HG02610 (cell line): ENCODE data around the gene INSL3.
A peak's percentile ranks its signal among the peaks of the same experiment; 100 is the strongest.

ENCODE experiments used
- ATAC-seq: cut with Tn5 transposase; IDR thresholded peaks from one replicate; pipeline ENCODE4 v1.9.1; 2021; ENCODE audit warnings: mild to moderate bottlenecking, moderate library complexity; ENCODE audit not compliant: unreplicated experiment

Gene INSL3

DNA sequence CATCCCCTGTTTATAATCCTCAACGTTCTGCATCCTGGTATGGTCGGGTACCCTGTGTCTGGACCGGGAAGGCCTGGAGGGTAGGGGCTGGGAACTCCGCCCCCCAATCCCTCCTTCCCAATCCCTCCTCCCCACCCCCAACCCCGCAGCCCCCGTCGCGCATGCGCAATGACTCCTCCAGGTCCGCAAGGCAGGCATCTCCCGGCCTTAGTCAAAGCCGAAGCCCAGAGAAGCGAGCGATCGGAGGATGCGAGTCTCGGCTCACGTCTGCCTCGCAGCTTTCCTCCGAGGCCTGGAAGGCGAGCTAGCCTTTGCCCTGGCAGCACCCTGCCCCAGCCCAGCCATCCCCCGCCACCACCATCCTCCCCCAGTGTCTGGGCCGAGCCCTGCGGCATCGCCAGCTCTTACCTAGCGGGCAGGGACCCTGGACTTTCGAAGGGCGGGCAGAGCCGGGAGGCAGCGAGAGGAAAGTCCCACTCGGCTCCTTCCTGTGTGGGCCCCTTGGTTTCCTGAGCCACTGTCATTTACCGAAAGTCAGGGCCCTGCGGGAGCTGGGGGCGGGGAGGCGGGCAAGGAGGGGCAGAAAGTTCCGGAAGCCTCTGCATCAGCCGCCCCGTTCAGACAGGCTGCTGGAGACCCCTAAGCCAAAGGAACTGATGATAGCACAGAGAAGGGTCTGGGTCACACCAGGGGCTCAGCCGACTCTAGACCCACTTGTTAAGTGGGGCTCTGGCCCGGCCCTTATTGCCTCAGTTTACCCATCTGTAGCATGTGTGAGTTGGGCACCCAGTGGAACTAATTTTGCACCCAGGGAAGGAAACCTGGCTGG lies 26.4 kb upstream of the INSL3 start, which contains the start of gene JAK3:
Gene JAK3 (minus strand): TSS at position 445 of the 829 bp plus-strand sequence. CDS start 3,565 bp downstream, outside the sequence.
- ATAC-seq: peak; percentile 78

DNA sequence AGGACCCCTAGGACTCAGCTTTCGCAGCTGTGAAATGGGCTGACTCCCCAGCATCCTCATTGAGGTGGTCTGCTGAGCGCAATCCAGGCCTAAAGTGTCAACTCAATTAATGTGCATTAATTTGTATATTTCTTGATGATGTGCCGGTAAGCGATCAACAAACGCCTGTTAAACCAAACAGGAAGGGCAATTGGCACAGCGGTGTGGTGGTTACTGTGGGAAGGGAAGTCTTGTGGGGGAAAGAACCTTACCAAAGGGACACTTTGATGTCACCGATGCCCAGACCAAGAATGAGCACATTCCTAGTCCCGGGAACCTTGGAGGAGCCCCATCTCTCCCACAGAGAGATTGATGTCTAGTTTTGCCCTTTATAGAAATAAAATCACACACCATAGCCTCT lies 24.8 kb upstream of the INSL3 start:
- ATAC-seq: no peak

DNA sequence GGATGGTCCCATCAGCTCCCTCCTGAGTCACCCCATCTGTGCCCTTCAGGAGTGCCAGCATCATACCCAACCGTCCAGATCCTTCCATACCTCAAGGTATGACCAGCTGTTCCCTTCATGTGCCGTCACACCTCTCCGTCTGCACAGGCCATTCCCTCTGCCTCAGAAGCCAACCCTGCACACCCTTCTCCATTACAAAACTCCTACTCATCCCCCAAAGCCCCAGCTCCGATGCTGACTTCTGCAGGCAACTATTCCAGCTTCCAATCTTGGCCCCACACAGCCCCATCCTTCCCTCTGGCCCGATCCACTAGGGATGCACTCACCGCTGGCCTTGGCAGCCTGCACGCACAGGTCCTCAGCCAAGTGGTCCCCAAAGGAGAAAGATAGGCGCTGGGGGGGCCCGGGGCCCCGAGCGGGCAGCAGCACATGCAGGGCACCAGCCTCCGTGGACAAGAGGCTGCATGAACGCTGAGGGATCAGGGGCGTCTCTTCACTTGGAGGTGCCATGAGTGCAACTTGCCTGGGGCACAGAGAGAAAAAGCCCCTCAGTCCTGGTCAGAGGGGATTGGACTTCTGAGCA lies 22.7 kb upstream of the INSL3 start:
- no peak for ATAC-seq

DNA sequence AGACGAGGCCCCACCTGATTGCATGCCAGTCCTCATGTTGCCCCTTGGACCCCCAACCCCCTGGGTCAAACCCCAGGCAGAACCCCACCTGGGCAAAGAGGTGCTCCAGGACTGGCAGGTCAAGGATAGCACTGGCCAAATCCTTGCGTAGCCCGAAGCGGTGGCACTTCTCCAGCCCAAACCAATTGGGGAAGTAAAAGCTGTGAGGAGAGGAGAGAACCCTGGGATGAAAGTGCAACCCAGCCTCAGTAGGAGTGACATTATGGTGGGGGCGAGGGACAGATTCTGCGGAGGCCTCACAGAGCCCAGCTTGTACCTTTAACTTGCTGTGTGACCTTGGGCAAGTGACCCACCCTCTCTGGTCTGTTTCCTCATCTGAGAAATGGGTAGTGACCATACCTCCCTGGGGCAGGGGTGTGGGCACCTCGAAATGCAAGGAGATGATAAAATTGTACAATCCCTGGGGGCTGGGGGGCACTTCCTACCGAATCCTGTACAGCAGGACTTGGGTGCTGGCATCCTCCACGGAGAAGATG lies 22.0 kb upstream of the INSL3 start:
- ATAC-seq: no peak

DNA sequence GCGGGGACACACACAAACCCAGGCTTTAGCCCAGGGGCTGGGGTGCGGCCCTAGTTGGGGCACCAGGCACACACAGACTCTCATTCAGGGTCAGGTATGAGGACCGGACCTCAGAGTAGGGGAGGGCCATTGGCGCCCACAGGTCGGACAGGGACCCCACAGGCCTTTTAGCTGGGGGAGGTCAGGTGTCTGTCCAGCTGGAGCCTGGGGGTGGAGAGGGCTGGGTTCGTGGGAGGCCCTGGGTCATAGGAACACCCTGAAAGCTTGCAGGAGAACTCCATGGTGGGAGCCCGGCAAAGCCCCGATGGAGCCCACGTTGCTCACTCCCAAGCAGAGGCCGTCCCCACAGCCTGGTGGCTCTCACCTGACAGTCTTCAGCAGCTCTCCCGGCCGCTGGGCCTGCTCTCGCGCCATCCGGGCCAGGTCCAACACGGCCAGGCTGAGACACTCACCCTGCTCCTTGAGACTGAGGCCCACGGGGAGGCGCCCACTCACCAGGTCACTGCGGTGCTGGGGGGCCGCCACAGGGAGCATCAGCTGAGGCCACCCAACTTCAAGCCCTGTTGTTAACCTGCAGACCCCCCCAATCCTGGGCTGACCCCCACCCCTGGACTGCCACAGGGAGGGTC lies 21.5 kb upstream of the INSL3 start:
- no peak for ATAC-seq

DNA sequence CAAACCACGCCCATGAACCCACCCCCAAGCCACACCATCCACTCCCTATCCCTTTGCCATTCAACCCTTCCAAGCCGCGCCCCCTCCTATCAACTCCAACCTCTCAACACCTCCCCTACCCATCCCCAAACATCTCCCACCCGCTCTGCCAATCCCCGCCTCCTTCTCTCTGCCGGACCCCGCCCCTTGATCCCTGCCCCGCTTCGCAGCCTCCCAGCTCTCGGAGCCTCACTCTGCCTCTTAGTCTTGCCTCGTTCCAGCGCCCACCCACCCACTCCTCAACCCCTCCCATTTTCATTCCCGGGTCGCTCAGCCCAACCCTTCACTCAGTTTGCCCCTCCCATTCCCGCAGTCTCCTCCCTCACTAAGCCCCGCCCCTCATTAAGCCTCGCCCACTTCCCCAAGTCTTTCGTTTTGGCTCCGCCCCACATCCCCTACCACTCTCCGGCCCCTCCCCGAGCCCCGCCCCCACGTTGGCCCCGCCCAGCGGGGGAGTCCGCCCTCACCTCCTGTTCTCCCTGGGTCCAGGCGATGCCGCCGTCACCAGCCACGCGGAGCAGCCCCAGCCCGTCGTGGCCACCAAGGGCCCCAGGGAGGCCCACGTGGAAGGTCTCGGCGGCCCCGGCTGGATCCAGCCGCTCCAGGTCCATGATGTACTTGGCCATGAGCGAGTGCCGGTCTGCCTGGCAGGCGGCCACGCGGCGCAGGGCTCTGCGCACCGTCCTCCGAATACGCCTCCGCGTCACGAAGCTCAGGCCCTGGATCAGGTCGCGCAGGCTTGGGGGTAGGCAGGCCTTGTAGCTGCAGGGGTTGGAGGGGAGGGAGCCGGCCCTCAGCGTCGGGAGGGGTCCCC lies 20.7 kb upstream of the INSL3 start:
- ATAC-seq: no peak

DNA sequence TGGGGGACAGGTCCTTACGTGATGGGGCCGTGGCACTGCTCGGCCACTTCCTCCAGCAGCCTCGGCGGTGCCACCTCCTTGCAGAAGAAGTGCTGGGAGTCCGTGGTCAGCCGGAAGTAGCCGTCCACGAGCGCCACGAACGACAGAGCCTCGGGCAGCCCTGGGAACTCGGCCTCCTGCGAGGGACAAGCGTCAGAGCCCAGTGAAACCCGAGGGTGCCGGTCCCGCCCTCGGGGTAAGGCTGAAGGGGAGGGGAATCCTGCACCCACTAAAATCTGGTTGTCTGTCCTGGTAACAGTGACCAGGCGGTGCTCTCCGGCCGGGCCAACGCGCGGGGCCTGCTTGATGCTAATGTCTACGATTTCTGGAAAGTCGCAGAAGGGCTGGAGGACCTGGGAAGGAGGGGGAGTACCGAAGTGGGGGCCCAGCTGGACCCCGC lies 20.1 kb upstream of the INSL3 start:
- no peak for ATAC-seq

DNA sequence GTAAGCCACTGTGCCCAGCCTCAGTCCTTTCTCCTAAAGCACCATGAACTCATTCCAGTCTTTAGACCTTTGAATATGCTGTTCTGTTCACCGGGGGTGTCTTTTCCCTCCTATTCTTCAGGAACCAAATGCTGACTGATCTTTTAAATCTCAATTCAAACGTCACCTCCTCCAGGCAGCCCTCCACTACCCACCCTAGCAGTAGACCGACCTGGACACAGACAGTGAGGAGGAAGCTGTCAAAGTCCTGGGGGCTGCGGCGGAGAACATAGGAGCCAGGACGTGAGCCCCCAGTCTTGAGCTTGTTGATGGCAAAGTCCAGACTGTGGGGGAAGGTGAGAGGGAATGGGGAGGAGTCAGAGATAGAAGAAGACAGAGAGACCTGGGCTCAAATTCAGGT lies 18.7 kb upstream of the INSL3 start:
- no peak for ATAC-seq

DNA sequence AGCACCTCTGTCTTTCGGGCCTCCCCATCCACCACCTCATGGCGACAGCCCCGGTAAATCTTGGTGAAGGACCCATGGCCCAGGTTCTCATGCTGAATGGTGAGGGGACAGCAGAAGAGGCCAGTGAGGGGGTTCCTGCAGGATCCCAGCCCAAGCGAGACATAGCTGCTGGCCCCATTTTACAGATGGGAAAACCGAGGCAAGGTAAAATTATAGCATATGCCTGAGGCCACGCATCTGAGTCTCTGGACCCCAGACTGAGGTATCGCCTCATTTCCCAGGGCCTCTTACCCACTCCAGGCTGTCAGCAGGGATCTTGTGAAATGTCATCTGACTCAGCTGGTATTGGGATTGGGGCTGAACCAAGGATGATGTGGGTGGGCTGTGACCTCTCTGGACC lies 16.7 kb upstream of the INSL3 start:
- no peak for ATAC-seq

DNA sequence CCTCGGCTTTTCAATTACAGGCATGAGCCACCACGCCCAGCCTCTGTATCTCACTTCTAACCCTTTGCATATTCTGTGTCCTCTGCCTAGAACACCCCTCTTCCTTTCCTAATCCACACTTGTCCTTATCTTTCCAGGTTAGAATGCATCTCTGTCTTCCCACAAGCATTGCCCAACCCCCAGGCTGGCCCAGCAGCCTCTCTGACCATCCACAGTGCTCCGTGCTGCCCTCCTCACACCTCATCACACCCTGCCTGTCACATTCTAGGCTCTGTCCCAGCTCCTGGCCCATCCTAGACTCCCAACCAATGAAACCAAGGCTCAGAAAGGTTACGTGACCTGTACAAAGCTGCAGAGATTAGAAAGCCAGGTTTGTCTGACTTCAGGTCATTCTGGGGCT lies 15.2 kb upstream of the INSL3 start:
- ATAC-seq: no peak

DNA sequence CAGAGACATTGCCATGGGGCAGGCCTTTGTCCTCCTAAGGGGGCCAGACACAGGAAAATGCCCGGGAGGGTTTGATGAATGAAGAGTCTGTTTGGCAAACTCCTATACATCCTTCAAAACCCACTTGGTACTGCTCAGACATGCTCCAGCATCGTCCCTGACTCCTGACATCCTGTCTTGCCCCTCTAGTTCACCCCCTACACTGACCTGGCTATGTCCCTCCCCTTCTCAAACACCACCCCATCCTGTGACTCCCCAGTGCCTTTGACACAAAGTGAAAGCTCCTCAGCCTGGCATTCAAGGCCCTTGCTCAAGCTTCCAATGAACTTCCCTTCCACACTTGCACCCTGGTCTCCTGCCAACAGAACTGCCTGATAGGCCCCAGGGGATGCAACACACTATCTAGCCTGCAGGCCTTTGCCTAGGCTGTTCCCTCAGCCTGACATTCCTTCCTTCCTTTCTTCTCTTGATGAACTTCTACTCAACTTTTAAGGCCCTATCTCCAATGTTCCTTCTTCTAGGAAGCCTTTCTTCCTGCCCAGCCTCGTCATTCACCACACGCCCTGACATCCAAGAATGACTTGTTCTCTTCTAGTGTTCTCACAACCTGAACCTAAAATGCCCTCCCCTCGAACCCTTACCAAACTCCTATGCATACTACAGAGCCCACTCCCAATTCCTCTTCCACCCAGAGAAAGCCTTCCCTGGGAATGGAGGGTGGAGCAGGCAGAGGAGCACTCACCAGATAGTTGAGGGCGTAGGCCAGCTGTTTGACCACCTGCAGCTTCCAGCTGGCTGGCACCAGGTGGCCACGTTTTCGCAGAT lies 14.1 kb upstream of the INSL3 start:
- ATAC-seq: no peak

DNA sequence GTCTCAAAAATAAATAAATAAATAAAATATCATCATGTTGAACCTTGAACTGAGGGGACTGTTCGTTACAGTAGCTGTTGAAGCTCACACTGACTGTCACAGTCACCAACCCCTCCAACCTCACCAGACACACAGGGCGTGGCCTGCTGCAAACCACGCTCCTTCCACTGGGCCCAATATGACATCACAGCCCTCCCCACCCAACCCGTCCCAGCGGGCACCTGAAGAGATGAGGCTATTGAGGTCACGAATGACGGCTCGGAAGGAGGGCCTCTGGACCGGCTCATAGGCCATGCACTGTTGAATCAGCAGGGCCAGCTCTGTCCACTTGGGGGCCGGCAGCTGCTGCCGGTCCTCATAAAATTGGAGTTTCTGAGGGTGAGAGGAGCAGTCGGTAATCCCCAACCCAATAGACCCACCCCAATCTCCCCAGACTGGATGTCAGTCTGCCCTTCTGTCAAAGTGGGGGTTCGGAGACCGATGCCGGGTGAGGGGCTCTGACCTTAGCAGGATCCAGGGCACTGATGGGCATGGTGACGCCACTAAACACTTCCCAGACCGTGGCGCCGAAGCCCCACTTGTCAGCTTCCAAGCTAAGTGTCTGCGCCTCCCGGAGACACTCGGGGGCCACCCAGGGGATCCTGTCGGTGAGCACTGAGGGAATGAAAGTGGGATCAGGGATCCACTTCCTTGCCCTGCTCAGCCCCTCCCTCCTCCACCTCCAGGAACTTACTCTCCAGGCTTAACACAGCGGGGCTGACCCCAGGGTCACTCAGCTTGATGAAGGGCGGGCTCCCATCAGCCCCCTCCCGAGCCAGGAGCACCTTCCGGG lies 13.2 kb upstream of the INSL3 start:
- no peak for ATAC-seq

DNA sequence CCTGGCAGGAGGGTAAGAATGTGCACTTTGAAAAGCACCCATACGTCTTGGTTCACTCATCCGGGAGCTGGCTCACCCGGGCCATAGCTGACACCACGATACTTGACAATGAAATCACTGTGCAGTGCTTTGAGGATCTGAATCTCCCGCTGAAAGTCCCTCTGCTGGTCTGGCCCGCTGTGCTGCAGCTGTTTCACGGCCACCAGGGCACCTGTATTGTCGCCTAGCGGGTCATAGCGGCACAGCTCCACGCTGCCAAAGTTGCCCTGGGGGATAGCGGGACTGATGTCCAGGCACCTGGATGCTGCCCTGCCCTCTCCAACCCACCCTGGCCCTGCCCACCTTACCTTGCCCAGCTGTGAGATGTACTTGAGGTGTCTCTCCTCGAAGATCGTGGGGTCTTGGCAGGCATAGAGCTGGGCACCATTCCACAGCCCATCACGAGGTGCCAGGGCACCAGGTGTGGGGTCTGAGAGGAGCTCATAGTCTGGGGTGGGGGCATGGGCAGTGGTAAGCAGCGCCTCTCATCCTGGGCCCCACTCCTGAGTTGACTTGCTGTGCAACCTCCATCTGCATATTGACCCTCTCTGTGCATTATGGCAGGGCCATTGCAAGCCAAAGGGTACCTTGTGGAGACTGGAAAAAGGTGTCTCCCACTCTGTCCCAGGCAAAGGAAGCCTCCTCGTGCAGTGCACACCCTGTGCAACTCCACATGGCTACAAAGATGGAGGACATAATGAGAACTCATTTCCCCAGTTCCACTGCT lies 11.3 kb upstream of the INSL3 start:
- ATAC-seq: no peak

DNA sequence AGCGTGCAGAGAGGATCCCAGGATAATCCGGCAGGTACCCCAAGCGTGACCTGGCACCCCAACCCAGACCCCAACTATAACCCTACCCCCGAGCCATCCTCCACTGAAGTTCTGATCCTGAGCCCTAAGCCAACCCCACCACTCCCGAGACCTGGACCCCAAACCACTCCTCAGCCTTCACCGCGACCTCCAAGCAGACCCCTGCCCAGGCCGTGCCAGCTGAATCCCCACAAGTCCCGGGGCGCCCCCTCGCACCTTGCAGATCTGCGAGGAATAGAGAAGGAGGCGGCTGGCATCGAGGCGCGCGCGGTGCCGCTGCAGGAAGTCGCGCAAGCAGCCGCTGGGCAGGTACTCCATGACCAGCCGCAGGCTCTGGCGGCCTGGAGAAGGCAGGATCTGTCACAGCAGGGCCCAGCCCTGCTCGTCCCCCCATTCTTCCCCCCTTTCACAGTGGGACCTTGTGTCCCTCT lies 10.1 kb upstream of the INSL3 start:
- no peak for ATAC-seq

DNA sequence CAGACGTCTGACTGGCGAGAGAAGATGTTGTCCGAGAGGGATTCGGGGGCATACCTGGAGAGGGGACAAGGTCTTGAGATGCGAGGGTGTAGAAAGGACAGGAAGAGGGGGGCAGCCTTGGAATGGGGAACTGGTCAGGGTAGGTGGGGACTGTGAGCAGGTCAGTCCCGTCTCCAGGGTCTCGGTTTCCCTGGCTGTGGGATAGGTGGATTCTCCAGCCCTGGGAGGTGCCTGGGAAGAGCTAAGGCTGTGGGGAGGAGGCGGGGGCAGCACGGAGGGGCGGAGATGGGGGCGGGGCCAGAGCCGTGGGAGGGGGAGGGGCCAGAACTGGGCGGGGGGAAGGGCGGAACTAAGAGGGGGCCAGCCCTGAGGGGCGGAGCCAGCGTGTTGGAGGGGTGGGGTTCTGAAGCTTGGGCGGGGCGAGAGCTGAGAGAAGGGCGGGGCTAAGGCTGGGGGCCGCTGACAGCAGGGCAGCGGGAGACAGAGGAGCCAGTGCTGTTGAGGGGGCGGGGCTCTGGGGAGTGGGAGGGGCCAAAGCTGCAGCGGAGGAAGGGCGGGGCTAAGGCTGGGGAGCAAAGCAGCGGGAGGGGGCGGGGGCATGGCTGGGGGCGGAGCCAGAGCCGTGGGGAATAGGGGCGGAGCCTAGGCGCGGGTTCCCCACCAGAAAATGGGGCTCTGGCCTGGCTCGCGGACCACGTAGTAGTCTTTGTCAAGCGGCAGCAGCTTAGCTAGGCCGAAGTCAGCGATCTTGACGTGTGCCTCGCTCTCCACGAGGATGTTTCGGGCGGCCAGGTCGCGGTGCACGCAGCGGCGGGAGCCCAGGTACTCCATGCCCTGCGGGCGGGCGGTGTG lies 9.5 kb upstream of the INSL3 start:
- ATAC-seq: no peak

DNA sequence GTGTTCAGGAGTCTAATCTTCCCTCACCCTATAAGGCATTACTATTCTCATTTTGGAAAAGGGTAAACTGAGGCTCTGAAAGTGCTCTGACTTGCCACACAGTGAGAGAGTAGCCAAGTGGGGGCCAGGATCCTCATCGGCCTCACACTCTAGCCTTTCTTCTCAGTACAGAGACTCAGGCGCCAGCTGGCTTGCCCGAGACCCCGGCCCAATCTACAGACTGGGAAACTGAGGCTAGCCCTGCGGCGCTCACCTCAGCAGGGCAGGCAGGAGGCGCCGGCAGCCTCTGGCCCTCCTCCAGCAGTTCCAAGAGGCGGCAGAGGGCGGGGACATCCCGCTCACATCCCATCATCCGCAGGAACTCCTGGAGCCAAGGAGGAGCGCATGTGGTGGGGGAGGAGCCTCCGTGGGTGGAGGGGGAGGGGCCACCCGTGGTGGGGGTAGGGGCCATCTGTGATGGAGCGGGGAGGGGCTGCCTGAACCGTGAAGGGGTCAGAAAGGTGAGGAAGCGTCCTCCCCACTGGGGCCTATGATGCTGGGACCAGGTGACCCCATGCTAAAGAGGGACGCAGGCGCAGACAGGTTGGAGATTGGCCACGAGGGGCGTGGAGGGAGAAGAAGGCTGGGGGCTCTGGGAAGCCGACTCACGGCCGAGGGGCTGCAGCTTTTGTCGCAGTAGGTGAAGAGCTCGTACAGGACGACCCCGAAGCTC lies 8.7 kb upstream of the INSL3 start:
- ATAC-seq: no peak
